Body of pancreas (tissue), 4 donors: ENCODE results near the gene DNAJB13.
A peak's percentile ranks its signal among the peaks of the same experiment; 100 is the strongest.

ENCODE experiments used
- POLR2A ChIP-seq, 3 donors: fragments of 450-650 bp; IDR thresholded peaks; one replicate each; pipeline ENCODE4 v1.6.1; 2016; ENCODE audit warnings: antibody characterized with exemption in 3 of 3, mild to moderate bottlenecking in 2 of 3
- TF ChIP-seq, protein P1 (sequence below), 7 experiments: fragments of 450-650 bp in 4 of 7; fragments of 200-600 bp in 3 of 7; sonication (generic) in 3 of 7; IDR thresholded peaks; one replicate each; pipeline ENCODE4 v1.5.1; 2016 to 2019; ENCODE audit warnings: antibody characterized with exemption in 7 of 7

DNA sequence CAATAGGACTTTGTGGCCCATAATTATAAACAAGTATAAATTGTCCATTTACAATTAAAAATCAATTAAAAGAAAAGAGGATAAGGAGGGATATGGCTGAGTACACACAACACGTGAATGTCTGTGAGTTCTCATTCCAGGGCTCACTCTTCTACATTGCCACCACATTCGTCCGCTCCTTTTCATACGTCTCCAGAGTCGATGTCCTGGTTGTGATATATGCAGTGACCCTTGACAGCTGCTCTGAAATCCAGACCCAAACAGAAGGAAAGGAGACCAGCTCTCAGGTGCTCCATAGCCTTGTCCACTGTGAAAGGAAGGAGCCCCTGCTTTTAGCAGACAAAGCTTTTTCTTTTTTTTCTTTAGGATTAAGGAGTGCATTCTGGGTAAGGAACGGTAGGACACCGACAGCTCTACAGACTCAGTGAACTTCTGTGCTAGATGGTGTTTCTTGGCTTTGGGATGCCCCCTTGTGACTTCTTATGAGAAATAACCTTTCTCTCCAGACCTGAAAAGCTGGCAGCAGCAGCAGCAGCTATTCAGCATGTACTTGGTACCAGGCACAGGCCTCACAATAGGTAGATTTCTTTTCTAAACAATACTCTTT lies 19.7 kb upstream of the DNAJB13 start:
- no peak for TF ChIP-seq POLR2A (IDR thresholded peaks at IDR 0.05)
- TF ChIP-seq, protein P1, sequence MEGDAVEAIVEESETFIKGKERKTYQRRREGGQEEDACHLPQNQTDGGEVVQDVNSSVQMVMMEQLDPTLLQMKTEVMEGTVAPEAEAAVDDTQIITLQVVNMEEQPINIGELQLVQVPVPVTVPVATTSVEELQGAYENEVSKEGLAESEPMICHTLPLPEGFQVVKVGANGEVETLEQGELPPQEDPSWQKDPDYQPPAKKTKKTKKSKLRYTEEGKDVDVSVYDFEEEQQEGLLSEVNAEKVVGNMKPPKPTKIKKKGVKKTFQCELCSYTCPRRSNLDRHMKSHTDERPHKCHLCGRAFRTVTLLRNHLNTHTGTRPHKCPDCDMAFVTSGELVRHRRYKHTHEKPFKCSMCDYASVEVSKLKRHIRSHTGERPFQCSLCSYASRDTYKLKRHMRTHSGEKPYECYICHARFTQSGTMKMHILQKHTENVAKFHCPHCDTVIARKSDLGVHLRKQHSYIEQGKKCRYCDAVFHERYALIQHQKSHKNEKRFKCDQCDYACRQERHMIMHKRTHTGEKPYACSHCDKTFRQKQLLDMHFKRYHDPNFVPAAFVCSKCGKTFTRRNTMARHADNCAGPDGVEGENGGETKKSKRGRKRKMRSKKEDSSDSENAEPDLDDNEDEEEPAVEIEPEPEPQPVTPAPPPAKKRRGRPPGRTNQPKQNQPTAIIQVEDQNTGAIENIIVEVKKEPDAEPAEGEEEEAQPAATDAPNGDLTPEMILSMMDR (IDR thresholded peaks at IDR 0.05) = peak in 4 of 7 experiments; percentile 29 to 47 (median 42)
